Activated naive CD4-positive, alpha-beta T cell treated with anti-CD3 and anti-CD28 coated beads, Interleukin-2, amount 50 U/mL, for 72 hours (primary cell): Measurements from ENCODE around the gene BAG1. TPM values are rescaled to one million over a fixed set of nuclear protein-coding genes. Genes with fewer than 3 reads are reported as not detected.
A peak's percentile ranks its signal among the peaks of the same experiment; 100 is the strongest.

Experiments
- ATAC-seq, 2 donors: fragments of 150-1000 bp; cut with Tn5 transposase; 2 replicates each; pipeline ENCODE4 v1.10.0; 2021; ENCODE audit warnings: mild to moderate bottlenecking in 2 of 2, moderate library complexity in 2 of 2
- DNase-seq, 2 donors: peaks; one replicate each; pipeline ENCODE4 v3.0.0; 2021 to 2022; ENCODE audit warnings: low spot score in 2 of 2
- H3K27ac Mint-ChIP-seq, 2 donors: one replicate each; pipeline ENCODE4 v1.8.0; 2022; ENCODE audit warnings: mild to moderate bottlenecking in 2 of 2, mixed read lengths in 2 of 2
- H3K36me3 Mint-ChIP-seq, 2 donors: one replicate each; pipeline ENCODE4 v1.8.0; 2022; ENCODE audit warnings: mixed read lengths in 2 of 2
- H3K9me3 Mint-ChIP-seq, 2 donors: one replicate each; pipeline ENCODE4 v1.8.0; 2022; ENCODE audit warnings: mixed read lengths in 2 of 2
- total RNA-seq, 2 donors: library from RNA; stranded (reverse); gene quantifications; one replicate each; pipeline ENCODE4 v1.2.3, GENCODE V29; 2022

Gene BAG1
- total RNA-seq, 2 donors from 2014 or later = 35.4 to 82.9 TPM

GRCh38 chr9:33289496-33289895 lies 25.0 kb upstream of the BAG1 start:
- peak in 1 of 2 donors; percentile 67 for DNase-seq
- Mint-ChIP-seq H3K36me3 (peaks cover 21 to 25% of the 10 kb centered on the region in 2 donors), H3K27ac (peak overlapping the region; percentile 99), H3K9me3 (peaks cover 0 to 8% of the 10 kb centered on the region in 2 donors)
- no peak for ATAC-seq

DNA sequence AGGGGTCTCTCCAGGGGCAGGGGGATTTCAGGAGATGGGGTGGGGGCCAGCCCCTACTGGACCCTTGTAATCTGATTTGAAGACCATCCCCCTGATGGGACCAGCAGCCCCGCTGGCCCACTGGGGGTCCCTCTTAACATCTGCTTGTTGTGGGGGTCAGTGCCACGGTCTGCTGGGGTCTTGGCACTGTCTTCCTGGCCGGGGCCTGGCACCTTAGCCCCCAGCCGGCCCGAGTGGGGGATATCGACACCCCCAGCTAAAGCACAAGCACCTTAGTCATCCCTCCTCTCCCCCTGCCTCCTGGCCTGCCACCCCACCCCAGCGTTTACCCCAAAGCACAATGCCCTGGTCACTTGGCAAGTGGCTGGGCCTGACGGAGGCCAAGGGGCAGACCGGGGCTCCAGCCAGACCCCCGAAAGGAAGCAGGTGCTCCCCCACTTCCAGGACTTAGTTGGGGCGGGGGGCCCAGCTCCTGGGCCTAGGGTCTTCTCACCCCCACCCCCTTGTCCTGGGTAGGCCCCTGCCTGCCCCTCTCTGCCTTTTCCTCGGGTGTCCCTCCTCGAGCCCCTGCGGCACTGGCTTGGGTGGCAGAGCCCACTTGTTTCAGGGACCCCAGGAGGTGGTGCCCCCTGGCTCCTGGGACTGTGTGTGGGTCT lies 24.4 kb upstream of the BAG1 start:
- H3K9me3 Mint-ChIP-seq = peaks cover 0 to 8% of the 10 kb centered on the region in 2 donors
- peak in 1 of 2 donors; percentile 56 for DNase-seq
- no peak for ATAC-seq
- H3K36me3 Mint-ChIP-seq = peaks cover 18 to 23% of the 10 kb centered on the region in 2 donors
- H3K27ac Mint-ChIP-seq = peak overlapping the region in 1 of 2 donors; percentile 99

DNA sequence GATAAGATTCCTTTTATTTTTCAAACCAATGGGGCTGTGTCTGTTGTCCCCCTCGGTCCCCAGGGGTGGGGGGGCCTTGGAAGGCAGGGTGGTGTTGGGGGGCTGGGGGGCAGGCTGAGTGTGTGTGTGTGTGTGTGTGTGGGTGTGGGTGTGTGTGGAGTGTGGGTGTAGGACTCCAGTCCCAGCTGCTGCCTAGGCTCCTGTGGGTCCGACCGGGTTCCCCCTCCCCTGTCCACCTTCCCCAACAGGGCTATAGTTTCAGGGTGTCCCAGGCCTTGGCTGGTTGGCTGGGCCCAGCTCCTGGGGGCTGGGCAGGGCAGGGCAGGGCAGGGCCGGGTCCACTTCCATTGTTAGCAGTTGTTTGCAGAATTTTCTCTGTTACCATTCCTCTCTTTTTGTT lies 23.7 kb upstream of the BAG1 start:
- ATAC-seq (no peak), DNase-seq (no peak)
- peak overlapping the region in 1 of 2 donors; percentile 99 for H3K27ac Mint-ChIP-seq
- H3K9me3 Mint-ChIP-seq = peaks cover 0 to 8% of the 10 kb centered on the region in 2 donors
- peaks cover 18 to 23% of the 10 kb centered on the region in 2 donors for H3K36me3 Mint-ChIP-seq

DNA sequence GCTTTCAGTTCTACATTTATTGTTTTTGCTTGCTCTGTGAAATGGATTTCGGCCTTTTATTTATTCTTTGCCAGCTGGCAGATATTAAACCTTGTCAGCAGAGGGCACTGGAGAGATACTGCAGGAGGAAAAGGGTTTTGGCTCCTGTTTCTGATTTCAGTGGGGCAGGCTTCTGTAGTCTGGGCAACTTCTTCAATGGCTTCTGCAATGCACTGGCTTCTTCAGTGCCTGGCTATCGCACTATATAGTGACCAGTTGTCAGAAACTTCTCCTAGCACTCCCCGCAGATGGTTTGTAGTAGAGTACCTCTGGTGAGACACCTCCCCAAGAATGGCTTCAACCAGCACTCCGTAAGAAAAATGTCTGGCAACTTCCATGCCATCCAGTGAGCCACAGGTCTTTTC lies 22.6 kb upstream of the BAG1 start:
- no peak for ATAC-seq
- peaks cover 0 to 2% of the 10 kb centered on the region in 2 donors for H3K9me3 Mint-ChIP-seq
- peak overlapping the region in 1 of 2 donors; percentile 99 for H3K27ac Mint-ChIP-seq
- peaks cover 9 to 13% of the 10 kb centered on the region in 2 donors for H3K36me3 Mint-ChIP-seq
- DNase-seq = peak in 1 of 2 donors; percentile 60

- H3K36me3 Mint-ChIP-seq = peaks cover 0 to 2% of the 10 kb centered on the region in 2 donors
- H3K27ac Mint-ChIP-seq = peak overlapping the region; percentile 35 to 83
- H3K9me3 Mint-ChIP-seq = no peaks in the 10 kb centered on the region
- DNase-seq (no peak), ATAC-seq (no peak)
These were observed 21.0 kb upstream of the BAG1 start for GRCh38 chr9:33285502-33285901.

DNA sequence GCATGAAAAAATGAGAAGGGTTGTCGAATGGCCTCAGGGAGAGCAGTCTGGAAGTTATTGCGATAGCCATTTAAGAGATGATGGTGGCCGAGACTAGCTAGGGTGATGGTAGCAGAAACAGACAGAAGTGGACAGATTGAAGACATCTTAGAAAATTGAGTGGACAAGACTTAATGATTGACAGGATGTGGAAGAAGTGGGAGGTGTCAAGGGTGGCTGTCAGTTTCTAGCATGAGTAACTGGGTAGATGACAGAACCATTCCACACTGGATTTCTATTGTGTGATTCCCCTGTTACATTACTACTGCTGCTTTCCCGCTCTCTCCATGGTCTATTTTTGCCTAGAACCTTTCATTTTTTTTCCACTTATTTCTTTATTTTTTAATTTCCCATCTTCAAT lies 13.0 kb upstream of the BAG1 start:
- ATAC-seq (peak in 1 of 2 donors; percentile 50), DNase-seq (no peak)
- H3K36me3 Mint-ChIP-seq = peaks cover 0 to 5% of the 10 kb centered on the region in 2 donors
- H3K9me3 Mint-ChIP-seq = no peaks in the 10 kb centered on the region
- H3K27ac Mint-ChIP-seq = no peak overlapping the region

GRCh38 chr9:33273972-33274328 lies 9.4 kb upstream of the BAG1 start:
- H3K9me3 Mint-ChIP-seq = no peaks in the 10 kb centered on the region
- no peak for DNase-seq
- ATAC-seq = no peak
- H3K36me3 Mint-ChIP-seq = peaks cover 0 to 18% of the 10 kb centered on the region in 2 donors
- peak overlapping the region; percentile 36 to 75 for H3K27ac Mint-ChIP-seq

GRCh38 chr9:33273266-33273971 lies 8.9 kb upstream of the BAG1 start:
- peaks cover 0 to 18% of the 10 kb centered on the region in 2 donors for H3K36me3 Mint-ChIP-seq

GRCh38 chr9:33272061-33272460 lies 7.6 kb upstream of the BAG1 start:
- DNase-seq = no peak
- ATAC-seq = no peak
- no peaks in the 10 kb centered on the region for H3K9me3 Mint-ChIP-seq
- peak overlapping the region; percentile 47 to 52 for H3K27ac Mint-ChIP-seq
- H3K36me3 Mint-ChIP-seq = peaks cover 4 to 23% of the 10 kb centered on the region in 2 donors

More at GRCh38 chr9:33273266-33273971, 8.9 kb upstream of the BAG1 start:
- peak overlapping the region; percentile 3 to 36 for H3K27ac Mint-ChIP-seq
- no peaks in the 10 kb centered on the region for H3K9me3 Mint-ChIP-seq
- ATAC-seq = no peak
- no peak for DNase-seq

DNA sequence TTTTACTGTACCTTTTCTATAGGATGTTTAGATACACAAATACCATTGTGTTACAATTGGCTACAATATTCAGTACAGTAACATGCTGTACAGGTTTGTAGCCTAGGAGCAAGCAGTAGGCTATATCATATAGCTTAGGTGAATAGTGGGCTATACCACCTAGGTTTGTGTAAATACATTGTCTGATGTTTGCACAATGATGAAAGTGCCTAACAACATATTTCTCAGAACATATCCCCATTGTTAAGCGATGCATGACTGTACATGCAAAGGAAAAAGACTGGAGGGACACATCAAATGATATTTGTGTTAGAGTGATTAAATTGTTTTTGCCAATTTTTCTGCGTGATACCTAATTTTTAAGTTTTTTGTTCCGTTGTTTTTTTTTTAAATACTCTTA lies 5.6 kb upstream of the BAG1 start:
- peaks cover 17 to 36% of the 10 kb centered on the region in 2 donors for H3K36me3 Mint-ChIP-seq
- H3K9me3 Mint-ChIP-seq = no peaks in the 10 kb centered on the region
- ATAC-seq (no peak), DNase-seq (no peak)
- no peak overlapping the region for H3K27ac Mint-ChIP-seq

- Mint-ChIP-seq H3K27ac (peak overlapping the region; percentile 1 to 98), H3K9me3 (no peaks in the 10 kb centered on the region), H3K36me3 (peaks cover 40 to 55% of the 10 kb centered on the region in 2 donors)
- DNase-seq (no peak), ATAC-seq (no peak)
These were observed 2.8 kb upstream of the BAG1 start for GRCh38 chr9:33267151-33267767.

- Mint-ChIP-seq H3K36me3 (peaks cover 49 to 57% of the 10 kb centered on the region in 2 donors), H3K9me3 (no peaks in the 10 kb centered on the region), H3K27ac (peak overlapping the region; percentile 98 to 99)
- ATAC-seq (no peak), DNase-seq (no peak)
These were observed 830 bp upstream of the BAG1 start for GRCh38 chr9:33265211-33265865.

DNA sequence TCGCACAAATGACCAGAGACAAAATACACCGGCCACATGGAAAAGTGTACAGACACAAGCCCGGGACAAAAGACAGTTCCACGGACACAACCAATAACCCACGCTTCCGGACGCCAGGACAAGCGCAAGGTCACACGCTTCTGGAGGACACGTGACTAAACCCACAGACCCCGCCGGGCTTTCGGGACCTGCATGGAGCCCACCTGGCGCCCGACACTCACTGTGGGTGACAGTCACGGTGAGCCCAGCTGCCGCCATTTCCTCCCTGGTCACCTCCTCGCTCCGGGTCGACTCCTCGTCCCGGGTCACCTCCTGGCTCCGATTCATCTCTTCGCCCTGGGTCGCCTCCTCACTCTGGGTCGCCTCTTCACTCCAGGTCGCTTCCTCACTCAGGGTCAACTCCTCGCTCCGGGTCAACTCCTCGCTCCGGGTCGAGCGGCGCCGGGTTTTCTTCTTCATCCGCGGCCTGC lies 470 bp downstream of the BAG1 start:
- peak overlapping the region; percentile 95 to 98 for H3K27ac Mint-ChIP-seq
- peak; percentile 5 to 33 for ATAC-seq
- peak in 1 of 2 donors; percentile 73 for DNase-seq
- H3K36me3 Mint-ChIP-seq = peaks cover 58 to 61% of the 10 kb centered on the region in 2 donors
- no peaks in the 10 kb centered on the region for H3K9me3 Mint-ChIP-seq

DNA sequence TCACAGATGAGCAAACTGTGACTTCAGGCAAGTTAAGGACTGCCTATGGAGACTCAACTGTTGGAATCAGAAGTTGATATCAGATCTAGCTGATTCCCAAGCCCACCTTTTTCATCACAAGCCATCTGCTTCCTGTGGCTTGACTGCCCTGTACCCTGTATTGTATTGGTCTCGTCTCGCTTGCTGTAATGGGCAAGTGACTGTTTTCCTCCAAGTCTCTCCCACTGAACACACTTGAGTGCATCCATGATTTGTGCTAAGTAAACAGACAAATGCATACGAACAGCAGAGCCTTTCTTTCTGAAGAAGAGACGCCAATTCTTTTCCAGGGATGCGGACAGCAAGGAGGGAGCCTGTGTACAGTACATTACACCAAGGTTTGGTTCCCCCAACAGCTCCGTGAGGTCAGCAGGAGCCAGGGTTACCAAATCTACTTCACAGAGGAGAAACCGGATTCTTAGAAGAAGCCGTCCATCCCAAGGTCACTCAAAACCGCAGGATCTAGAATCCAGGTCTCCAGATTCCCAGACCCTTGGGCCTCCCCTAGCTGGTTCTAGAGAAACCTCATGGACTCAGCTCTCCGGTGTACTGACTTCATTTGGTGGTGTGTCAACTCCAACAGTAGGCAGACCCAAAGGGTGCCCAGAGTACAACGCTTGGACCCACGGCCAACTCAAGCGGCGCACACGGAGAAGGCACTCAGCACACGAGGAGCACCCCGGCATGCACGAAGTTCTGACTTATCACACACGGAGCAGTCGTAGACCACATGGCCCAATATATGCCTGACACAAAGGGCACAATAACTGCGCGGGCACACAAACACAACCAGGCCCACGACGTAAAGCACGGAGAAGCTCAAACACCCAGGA lies 1.1 kb downstream of the BAG1 start:
- no peaks in the 10 kb centered on the region for H3K9me3 Mint-ChIP-seq

DNA sequence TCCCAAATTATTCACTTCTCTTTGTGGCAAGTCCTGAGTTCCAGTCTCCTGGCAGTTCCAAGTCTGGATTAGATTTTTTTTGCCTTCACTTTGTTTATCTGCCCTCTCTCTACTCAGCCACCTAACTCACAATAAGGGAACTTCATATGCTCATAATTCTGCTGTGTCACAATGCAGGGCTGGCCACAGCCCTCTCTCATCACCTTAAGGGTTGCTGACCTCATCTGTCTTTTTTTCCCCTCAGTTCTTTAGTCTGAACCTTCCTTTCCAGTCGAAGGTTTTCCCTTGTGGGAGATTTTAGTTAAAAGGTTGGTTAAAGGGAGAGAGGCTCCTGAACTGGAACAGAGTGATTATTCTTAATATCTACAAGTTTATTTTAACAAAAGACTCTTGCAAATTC lies 4.1 kb downstream of the BAG1 start:
- no peak for DNase-seq
- H3K9me3 Mint-ChIP-seq = no peaks in the 10 kb centered on the region
- peak overlapping the region; percentile 62 to 64 for H3K27ac Mint-ChIP-seq
- peaks cover 54 to 58% of the 10 kb centered on the region in 2 donors for H3K36me3 Mint-ChIP-seq
- no peak for ATAC-seq

More for the DNA sequence above, 1.1 kb downstream of the BAG1 start:
- Mint-ChIP-seq H3K36me3 (peaks cover 63 to 68% of the 10 kb centered on the region in 2 donors), H3K27ac (peak overlapping the region; percentile 95 to 98)
- peak in 1 of 2 donors; percentile 15 for DNase-seq
- ATAC-seq = no peak

- DNase-seq (no peak), ATAC-seq (no peak)
- Mint-ChIP-seq H3K27ac (no peak overlapping the region), H3K36me3 (peaks cover 37 to 38% of the 10 kb centered on the region in 2 donors), H3K9me3 (no peaks in the 10 kb centered on the region)
These were observed 7.2 kb downstream of the BAG1 start for GRCh38 chr9:33257276-33257675.
